GM10248 (cell line): ENCODE results near the gene TEPSIN.

Source experiments
- CTCF ChIA-PET: fragments of 300-600 bp; sonication (Branson Sonifier 250); formaldehyde crosslinking; extraction: SDS; loops from one replicate; lab custom pipeline; 2021; ENCODE audit warnings: antibody characterized with exemption; lab: Yijun Ruan, JAX
- POLR2A ChIA-PET: fragments of 350-650 bp; sonication (Branson Sonifier 250); formaldehyde crosslinking; extraction: SDS; loops from one replicate; lab custom pipeline; 2020; ENCODE audit warnings: antibody characterized with exemption; lab: Yijun Ruan, JAX
- DNase-seq: peaks from one replicate; pipeline ENCODE4 v3.0.0; 2012; ENCODE audit errors: extremely low spot score
- TF ChIP-seq, protein P1 (sequence below): IDR thresholded peaks from 2 replicates; pipeline ENCODE4 v1.5.1; 2012; ENCODE audit warnings: mild to moderate bottlenecking, low read depth; ENCODE audit errors: extremely low read depth, missing control alignments, control extremely low read depth

TEPSIN gene

DNA sequence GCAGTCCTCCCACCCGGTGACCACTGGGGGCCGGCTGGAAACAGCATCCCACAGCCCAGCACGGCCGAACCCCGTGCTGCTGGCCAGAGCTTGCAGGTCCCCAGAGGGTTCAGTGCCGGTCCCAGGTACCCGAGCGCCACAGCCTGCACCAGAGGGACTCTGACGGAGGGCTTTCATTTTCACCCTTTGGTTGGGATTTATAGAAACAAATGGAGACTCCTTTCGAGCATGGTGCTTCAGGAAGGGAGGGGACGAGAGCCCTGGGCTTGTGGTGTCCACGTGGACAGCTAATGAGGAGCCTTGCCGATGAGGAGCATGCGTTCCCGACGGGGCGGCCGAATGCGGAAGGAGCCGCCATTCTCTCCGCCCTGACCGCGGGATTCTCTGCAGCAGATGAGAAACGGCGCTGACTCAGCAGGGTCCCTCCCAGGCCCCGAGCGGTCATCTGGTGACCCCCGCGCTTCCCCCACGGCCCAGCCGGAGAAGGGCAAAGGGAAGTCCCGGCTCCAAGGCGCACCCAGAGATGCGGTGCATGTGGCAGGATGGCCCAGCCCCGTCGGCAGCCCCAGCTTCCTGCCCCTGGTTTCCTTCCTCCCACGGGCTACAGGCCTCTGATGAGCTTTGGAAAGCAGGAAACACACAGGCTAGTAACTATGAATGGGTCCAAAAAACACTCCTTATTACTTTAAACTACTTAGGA is 46.5 kb upstream of the TEPSIN start:
- POLR2A ChIA-PET, result no interaction called here
- TF ChIP-seq, protein P1, sequence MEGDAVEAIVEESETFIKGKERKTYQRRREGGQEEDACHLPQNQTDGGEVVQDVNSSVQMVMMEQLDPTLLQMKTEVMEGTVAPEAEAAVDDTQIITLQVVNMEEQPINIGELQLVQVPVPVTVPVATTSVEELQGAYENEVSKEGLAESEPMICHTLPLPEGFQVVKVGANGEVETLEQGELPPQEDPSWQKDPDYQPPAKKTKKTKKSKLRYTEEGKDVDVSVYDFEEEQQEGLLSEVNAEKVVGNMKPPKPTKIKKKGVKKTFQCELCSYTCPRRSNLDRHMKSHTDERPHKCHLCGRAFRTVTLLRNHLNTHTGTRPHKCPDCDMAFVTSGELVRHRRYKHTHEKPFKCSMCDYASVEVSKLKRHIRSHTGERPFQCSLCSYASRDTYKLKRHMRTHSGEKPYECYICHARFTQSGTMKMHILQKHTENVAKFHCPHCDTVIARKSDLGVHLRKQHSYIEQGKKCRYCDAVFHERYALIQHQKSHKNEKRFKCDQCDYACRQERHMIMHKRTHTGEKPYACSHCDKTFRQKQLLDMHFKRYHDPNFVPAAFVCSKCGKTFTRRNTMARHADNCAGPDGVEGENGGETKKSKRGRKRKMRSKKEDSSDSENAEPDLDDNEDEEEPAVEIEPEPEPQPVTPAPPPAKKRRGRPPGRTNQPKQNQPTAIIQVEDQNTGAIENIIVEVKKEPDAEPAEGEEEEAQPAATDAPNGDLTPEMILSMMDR, result no peak
- CTCF ChIA-PET, result interaction anchor here (0.8 to 1.4 kb wide), 4 partner anchors 11 to 222 kb away, joined by 3 to 5 read pairs (median 4); no protein-coding TSS in a partner anchor
- DNase-seq, result peak; percentile 77

DNA sequence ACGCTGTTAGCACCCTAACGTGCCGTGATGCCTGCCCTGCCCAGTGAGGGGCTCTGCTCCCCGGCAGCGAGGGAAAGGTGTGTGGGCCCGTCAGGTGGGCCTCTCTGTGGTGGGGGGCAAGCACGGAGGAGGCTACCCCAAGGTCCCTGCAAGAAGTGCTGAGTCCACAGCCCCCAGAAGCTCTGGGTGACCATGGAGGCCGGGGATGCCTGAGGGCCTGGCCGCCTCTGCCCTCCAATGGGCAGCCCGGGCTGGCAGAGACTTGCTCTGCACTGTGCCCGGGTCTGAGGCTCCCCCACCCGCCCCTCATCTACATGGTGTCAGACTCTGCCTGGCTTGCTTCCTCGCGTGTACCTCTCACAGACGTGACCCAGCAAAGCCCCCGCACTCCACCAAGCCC is 44.0 kb upstream of the TEPSIN start:
- CTCF ChIA-PET, result interaction anchor here (0.8 kb wide), 1 partner anchor 9 kb away, joined by 3 read pairs; no protein-coding TSS in a partner anchor
- DNase-seq, result no peak
- TF ChIP-seq, protein P1, result no peak
- POLR2A ChIA-PET, result no interaction called here

DNA sequence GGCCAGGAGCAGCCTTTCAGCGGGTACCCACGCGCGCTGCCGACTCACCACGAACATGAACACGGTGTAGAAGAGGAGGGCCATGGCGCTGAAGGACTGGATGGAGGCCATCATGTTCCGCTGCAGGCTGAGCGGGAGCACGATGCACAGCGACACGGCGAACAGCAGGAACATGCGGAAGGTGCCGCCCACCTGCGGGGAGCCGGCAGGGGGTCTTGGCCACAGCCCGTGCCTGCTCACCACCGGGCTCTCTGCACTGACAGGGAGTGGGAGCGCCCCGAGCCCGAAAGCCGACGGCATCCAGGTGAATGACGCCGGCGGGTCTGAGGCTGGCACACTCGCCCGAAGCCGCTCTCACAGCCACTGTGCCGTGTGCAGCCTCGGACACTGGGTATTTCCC is 43.3 kb upstream of the TEPSIN start:
- TF ChIP-seq, protein P1, result no peak
- ChIA-PET CTCF (no interaction called here), POLR2A (no interaction called here)
- no peak for DNase-seq

DNA sequence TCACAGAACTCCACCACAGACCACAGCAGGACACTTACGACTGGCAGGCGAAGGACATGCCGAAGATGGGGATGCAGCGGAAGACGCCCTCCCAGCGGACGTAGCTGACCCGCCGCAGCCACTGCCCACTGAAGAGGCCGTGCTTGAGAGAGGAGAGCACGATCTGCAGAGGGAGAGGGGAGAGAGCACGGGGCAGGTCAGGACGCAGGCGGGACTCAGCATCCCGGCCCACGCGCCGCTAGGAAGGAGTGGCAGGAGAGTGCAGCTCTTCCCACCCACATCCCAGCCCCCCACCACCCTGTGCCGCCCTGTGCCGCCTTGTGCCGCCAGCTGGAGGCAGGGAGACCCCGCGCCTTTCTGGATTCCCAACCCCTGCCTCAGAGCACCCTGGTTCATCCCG is 41.7 kb upstream of the TEPSIN start:
- ChIA-PET POLR2A (no interaction called here), CTCF (no interaction called here)
- no peak for DNase-seq
- TF ChIP-seq, protein P1, result no peak

DNA sequence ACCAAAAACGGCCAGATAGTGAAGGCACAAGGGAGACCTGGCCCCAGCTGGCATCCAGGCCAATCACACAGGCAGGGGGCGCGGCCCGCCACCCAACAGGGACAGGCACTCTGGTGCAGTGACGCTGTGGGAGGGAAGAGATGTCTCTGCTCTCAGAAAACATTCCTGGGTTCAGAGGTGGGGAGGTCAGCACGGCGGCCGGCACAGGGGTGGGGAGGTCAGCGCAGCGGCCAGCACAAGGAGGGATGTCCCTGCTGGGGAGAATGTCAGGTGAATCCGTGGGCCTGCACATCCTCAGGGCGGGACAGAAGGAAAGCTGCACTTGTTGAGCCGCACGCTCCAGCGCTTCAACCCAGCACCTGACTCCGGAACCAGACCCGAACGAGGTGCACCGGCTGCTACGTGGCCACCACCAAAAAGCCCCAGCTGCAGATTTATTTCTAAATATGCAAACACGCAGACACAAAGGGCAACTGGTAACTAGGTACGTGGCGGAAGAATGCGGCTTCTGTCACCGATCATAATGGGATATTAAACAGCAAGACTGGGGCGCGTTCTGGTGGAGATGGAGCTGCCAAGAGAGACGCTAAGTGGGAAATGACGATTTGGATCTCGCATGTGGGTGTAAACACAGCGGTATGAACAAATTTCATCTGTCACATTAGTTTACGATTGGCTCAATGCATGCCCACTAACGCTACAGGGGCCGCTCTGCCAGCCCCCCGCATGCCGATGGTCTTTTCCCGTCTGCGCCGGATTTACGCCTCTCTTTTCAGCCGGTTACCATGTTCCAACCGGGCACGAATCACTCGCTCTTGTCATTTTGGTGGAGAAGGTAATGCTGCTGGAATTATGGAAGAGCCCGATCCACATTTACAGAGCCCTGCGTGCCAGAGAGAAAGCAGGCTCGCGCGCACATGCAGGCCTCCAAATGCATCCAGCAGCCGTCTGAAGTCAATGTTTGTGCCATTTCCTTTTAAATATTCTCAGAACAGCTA is 40.7 kb upstream of the TEPSIN start:
- CTCF ChIA-PET, result no interaction called here
- POLR2A ChIA-PET, result no interaction called here
- TF ChIP-seq, protein P1, result no peak
- DNase-seq, result no peak

DNA sequence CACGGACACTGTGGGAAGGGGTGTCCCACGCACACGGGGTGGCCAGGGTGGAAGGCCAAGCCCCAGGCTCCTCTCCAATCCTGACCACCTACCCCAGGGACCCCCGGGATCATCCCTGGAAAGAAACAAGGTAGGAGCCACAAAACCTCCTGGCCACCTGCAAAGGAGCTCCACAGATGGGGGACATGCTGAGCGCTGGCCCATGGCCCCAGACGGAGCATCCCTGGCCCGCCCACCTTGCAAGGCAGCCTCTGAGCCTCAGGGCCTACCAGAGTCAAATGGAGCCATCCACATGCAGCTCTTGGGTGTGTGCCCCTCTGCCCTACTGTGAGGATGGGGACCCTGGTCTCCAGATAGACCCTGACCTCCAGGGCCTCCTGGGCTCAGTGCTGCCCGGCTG is 40.0 kb upstream of the TEPSIN start:
- TF ChIP-seq, protein P1, result no peak
- DNase-seq, result no peak
- ChIA-PET CTCF (interaction anchor here (1.7 kb wide), 1 partner anchor 14 kb away, joined by 6 read pairs; no protein-coding TSS in a partner anchor), POLR2A (no interaction called here)
